Uterus (tissue), 2 donors: Measurements from ENCODE around the gene IGF1R.

ENCODE experiments used
- CTCF ChIP-seq, 4 experiments: fragments of 200-600 bp in 2 of 4; fragments of 450-650 bp in 2 of 4; sonication (generic) in 2 of 4; IDR thresholded peaks; one replicate each; pipeline ENCODE4 v1.5.1; 2016 to 2019; ENCODE audit warnings: antibody characterized with exemption in 4 of 4, mild to moderate bottlenecking in 2 of 4, moderate library complexity in 1 of 4
- POLR2A ChIP-seq, 2 donors: fragments of 450-650 bp; IDR thresholded peaks; one replicate each; pipeline ENCODE4 v1.6.1; 2016; ENCODE audit warnings: antibody characterized with exemption in 2 of 2, mild to moderate bottlenecking in 1 of 2, moderate library complexity in 1 of 2

GRCh38 chr15:98669638-98670037 lies 21.3 kb downstream of the IGF1R start:
- TF ChIP-seq CTCF (IDR thresholded peaks at IDR 0.05) (no peak), POLR2A (IDR thresholded peaks at IDR 0.05) (no peak)
